NCI-H1105 treated with DMSO at 0.1 percent for 48 hours (cell line): ENCODE data around the gene SLC35B4.
"Not testable (repeated sequence)": the region's sequence is repeated elsewhere in the genome, so short reads cannot be mapped to it uniquely, and the experiment has no call there.

Experiments used
- DNase-seq: peaks from one replicate; lab custom pipeline; 2025; lab: John Stamatoyannopoulos, UW

The SLC35B4 gene

GRCh38 chr7:134331393-134331792 lies 14.7 kb upstream of the SLC35B4 start:
- DNase-seq = no peak

GRCh38 chr7:134330974-134331373 lies 14.2 kb upstream of the SLC35B4 start:
- DNase-seq = no peak

- DNase-seq = no peak
Observed at GRCh38 chr7:134329614-134330346, 13.1 kb upstream of the SLC35B4 start.

GRCh38 chr7:134328900-134329299 lies 12.2 kb upstream of the SLC35B4 start:
- DNase-seq = no peak

- DNase-seq = peak; percentile 56
Observed at GRCh38 chr7:134327896-134328295, 11.2 kb upstream of the SLC35B4 start.

- DNase-seq = no peak
Observed at GRCh38 chr7:134324107-134324506, 7.4 kb upstream of the SLC35B4 start.

- no peak for DNase-seq
Observed at GRCh38 chr7:134320201-134320600, 3.5 kb upstream of the SLC35B4 start.

- no peak for DNase-seq
Observed at GRCh38 chr7:134318443-134318842, 1.7 kb upstream of the SLC35B4 start.

GRCh38 chr7:134317434-134317833 lies 704 bp upstream of the SLC35B4 start:
- no peak for DNase-seq

GRCh38 chr7:134315679-134316538 lies 821 bp downstream of the SLC35B4 start:
- no peak for DNase-seq

GRCh38 chr7:134313543-134313942 lies 3.2 kb downstream of the SLC35B4 start:
- no peak for DNase-seq

- no peak for DNase-seq
Observed at GRCh38 chr7:134312717-134313116, 4.0 kb downstream of the SLC35B4 start.

GRCh38 chr7:134311807-134312206 lies 4.9 kb downstream of the SLC35B4 start:
- no peak for DNase-seq

GRCh38 chr7:134308548-134308947 lies 8.2 kb downstream of the SLC35B4 start:
- no peak for DNase-seq

GRCh38 chr7:134307320-134307719 lies 9.4 kb downstream of the SLC35B4 start:
- no peak for DNase-seq

GRCh38 chr7:134302120-134302519 lies 14.6 kb downstream of the SLC35B4 start:
- no peak for DNase-seq

GRCh38 chr7:134301592-134301991 lies 15.1 kb downstream of the SLC35B4 start:
- peak; percentile 73 for DNase-seq

GRCh38 chr7:134300988-134301387 lies 15.7 kb downstream of the SLC35B4 start:
- DNase-seq = no peak

- DNase-seq = peak; percentile 77
Observed at GRCh38 chr7:134298902-134299683, 17.6 kb downstream of the SLC35B4 start.

GRCh38 chr7:134297489-134297888 lies 19.2 kb downstream of the SLC35B4 start:
- DNase-seq = no peak

GRCh38 chr7:134295982-134296381 lies 20.7 kb downstream of the SLC35B4 start:
- not testable (repeated sequence) for DNase-seq

GRCh38 chr7:134293002-134293740 lies 23.6 kb downstream of the SLC35B4 start:
- no peak for DNase-seq
